ENCODE results near the gene ARMC9. TPM values are rescaled to one million over a fixed set of nuclear protein-coding genes. Genes with fewer than 3 reads are reported as not detected.

The ARMC9 gene
- total and polyA plus RNA-seq, 3 donors from 2014 or later, result 35.0 to 49.7 (median 47.5) TPM

GRCh38 chr2:231222318-231223000, 24.0 kb downstream of the ARMC9 start:
- 66 to 71% methylated on average over 7 of the region's 7 CpGs for WGBS, 2 donors
- no peak overlapping the region for H3K4me3 ChIP-seq
- H3K4me1 ChIP-seq, result no peaks in the 10 kb centered on the region
- intact Hi-C loops (cut with DNase I; ENCODE audit: low total_unique reads), result no loop called here
- H3K27me3 ChIP-seq, result no peaks in the 10 kb centered on the region
- H3K27ac ChIP-seq, result peak overlapping the region in 1 of 2 donors; percentile 64
- H3K36me3 ChIP-seq (ENCODE audit: low read depth, missing control alignments), result no peaks in the 10 kb centered on the region
- no peak for TF ChIP-seq POLR2A (IDR thresholded peaks at IDR 0.05)
- no peak for TF ChIP-seq CTCF (IDR thresholded peaks at IDR 0.05)
- no peak for DNase-seq
- no peaks in the 10 kb centered on the region for H3K9me3 ChIP-seq

DNA sequence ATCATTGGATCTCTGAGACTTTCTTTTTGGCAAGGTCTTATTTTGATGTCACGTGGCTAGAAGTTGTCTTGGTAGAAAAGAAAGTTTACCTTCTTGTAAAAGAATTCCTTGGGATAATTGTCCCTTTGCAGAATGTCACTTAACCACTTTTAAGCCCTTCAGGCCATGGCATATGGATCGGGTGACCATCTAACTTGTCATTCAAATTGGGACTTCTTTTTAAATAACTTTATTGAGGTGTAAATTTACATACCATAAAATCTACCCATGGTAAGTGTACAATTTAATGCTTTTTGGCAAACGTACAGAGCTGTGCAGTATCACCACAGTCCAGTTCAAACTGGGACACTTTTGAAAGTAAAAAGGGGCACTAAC, 24.6 kb downstream of the ARMC9 start:
- Histone ChIP-seq H3K4me3 (no peak overlapping the region), H3K4me1 (no peaks in the 10 kb centered on the region), H3K36me3 (ENCODE audit: low read depth, missing control alignments) (no peaks in the 10 kb centered on the region), H3K27ac (peak overlapping the region in 1 of 2 donors; percentile 64), H3K27me3 (no peaks in the 10 kb centered on the region), H3K9me3 (no peaks in the 10 kb centered on the region)
- TF ChIP-seq POLR2A (IDR thresholded peaks at IDR 0.05), result no peak
- no peak for TF ChIP-seq CTCF (IDR thresholded peaks at IDR 0.05)
- intact Hi-C loops (cut with DNase I; ENCODE audit: low total_unique reads), result no loop called here
- WGBS, 2 donors, result 77 to 78% methylated on average over 3 of the region's 3 CpGs
- no peak for DNase-seq

DNA sequence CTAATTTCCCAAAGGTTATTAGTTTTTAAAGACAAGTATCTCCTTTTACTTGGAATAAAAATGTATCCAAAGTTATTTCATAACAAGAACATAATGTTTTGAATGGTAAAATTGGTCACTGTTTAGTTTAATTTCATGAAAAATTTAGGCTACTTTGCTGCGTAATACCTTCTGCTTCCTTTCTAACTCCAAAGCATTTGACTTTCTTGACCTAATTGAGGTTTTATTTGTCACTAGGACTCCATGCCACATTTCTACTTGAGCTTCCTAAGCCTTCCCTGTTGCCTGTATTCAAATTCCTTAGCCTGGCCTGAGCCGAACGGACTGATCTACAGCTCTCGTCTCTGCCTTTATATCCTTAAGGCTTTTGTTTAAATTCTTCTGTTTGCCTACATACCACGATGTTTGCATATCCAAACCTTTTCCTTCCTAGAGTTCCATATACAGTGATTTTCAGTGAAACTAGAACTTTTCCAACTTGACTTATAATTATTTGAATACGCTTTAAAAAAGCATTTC, 25.1 kb downstream of the ARMC9 start:
- no peaks in the 10 kb centered on the region for H3K9me3 ChIP-seq
- H3K36me3 ChIP-seq (ENCODE audit: low read depth, missing control alignments), result no peaks in the 10 kb centered on the region
- TF ChIP-seq CTCF (IDR thresholded peaks at IDR 0.05) (no peak), POLR2A (IDR thresholded peaks at IDR 0.05) (no peak)
- 63% methylated on average over 6 of the region's 6 CpGs for WGBS, 2 donors
- DNase-seq, result no peak
- no peak overlapping the region for H3K4me3 ChIP-seq
- H3K27me3 ChIP-seq, result no peaks in the 10 kb centered on the region
- H3K4me1 ChIP-seq, result no peaks in the 10 kb centered on the region
- peak overlapping the region in 1 of 2 donors; percentile 64 for H3K27ac ChIP-seq
- intact Hi-C loops (cut with DNase I; ENCODE audit: low total_unique reads), result no loop called here

DNA sequence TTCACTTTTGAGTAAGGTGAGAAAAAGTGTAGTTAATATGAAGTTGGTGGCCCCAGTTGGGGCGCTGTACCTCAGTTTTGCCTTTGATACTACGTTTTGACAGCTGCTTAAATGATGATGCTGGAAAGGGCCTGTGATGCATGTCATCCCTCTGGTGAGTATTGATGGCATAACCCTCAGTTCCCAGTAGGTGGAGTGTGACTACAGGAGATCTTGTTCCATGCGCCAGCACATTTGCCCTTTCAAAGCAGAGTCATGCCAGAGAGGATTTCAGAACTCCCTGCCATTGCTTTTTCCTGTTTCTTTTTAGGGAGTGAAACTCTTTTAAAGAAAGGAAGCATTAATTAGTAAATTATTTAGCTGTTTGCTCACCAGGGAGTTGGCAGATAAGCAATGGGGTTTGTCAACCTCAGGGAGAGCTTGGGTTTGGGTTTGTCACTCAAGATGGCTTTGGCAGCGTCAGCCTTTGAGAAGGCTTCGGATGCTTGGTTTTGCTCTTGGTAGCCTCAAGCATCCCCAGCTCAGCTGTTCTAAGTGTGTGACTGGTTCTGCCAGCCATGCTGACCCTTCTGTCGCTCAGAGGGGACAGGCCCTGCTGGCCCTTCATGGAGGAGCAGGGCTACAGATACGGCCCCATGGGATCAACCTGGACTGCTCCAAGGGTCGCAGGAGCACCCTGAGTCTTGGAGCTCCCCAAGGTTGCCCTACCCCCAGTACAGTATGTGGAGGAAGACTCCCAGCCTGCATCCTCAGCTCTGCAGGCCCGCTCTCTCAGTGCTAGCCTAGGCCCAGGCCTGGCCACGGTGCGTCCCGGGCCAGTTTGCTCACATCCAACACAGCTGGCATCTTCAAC, 29.1 kb downstream of the ARMC9 start:
- DNase-seq, result peak; percentile 83
- 79 to 80% methylated on average over 9 to 12 of the region's 12 CpGs for WGBS, 2 donors
- H3K4me1 ChIP-seq, result no peaks in the 10 kb centered on the region
- no peak overlapping the region for H3K27ac ChIP-seq
- H3K27me3 ChIP-seq, result no peaks in the 10 kb centered on the region
- no peaks in the 10 kb centered on the region for H3K36me3 ChIP-seq (ENCODE audit: low read depth, missing control alignments)
- intact Hi-C loops (cut with DNase I; ENCODE audit: low total_unique reads), result no loop called here
- TF ChIP-seq CTCF (IDR thresholded peaks at IDR 0.05) (peak; percentile 59 to 84 (median 81)), POLR2A (IDR thresholded peaks at IDR 0.05) (no peak)
- no peak overlapping the region for H3K4me3 ChIP-seq
- H3K9me3 ChIP-seq, result no peaks in the 10 kb centered on the region

Measured in testis (tissue), 3 donors.